Colonic mucosa (tissue), 4 donors: Measurements from ENCODE around the gene SLC36A3. TPM values are rescaled to one million over a fixed set of nuclear protein-coding genes. Genes with fewer than 3 reads are reported as not detected.

Source experiments
- DNase-seq: peaks from one replicate; pipeline ENCODE4 v3.0.0-alpha.2; 2020
- H3K27ac ChIP-seq: fragments of 200-600 bp; one replicate; pipeline ENCODE4 v1.8.0; 2021
- H3K27me3 ChIP-seq: fragments of 200-600 bp; one replicate; pipeline ENCODE4 v1.8.0; 2021
- H3K36me3 ChIP-seq: fragments of 200-600 bp; one replicate; pipeline ENCODE4 v1.8.0; 2021
- H3K4me1 ChIP-seq: fragments of 200-600 bp; one replicate; pipeline ENCODE4 v1.8.0; 2021; ENCODE audit warnings: mild to moderate bottlenecking
- H3K4me3 ChIP-seq: fragments of 200-600 bp; one replicate; pipeline ENCODE4 v1.8.0; 2021
- H3K9ac ChIP-seq, 2 donors: one replicate each; pipeline ENCODE4 v1.7.0; 2013; ENCODE audit warnings: control low read depth in 2 of 2, low read depth in 2 of 2, low read length in 2 of 2
- H3K9me3 ChIP-seq: fragments of 200-600 bp; one replicate; pipeline ENCODE4 v1.8.0; 2021
- intact Hi-C: fragments of 100-400 bp; cut with DNase I; formaldehyde crosslinking; loops from one replicate; pipeline ENCODE4 v1.14.1; 2022
- total RNA-seq, 2 donors: library from RNA; stranded (reverse); fragmentation: NEBNext Ultra II Directional in 1 of 2; extraction: Animal tissue kit (Norgen Biotek cat#: 25700) in 1 of 2; gene quantifications; one replicate each; pipeline ENCODE4 v1.2.1, GENCODE V29; 2021
- TF ChIP-seq, protein P1 (sequence below): fragments of 200-600 bp; IDR thresholded peaks from one replicate; pipeline ENCODE4 v1.8.0; 2022; ENCODE audit warnings: antibody characterized with exemption, mild to moderate bottlenecking
- donor health status: healthy.
- donor health status: DM: no; HTN: no; CAD: no.
- donor health status: DM: no; HTN: no; CAD: no.

Gene SLC36A3
- total RNA-seq, 2 donors from 2014 or later = not detected

DNA sequence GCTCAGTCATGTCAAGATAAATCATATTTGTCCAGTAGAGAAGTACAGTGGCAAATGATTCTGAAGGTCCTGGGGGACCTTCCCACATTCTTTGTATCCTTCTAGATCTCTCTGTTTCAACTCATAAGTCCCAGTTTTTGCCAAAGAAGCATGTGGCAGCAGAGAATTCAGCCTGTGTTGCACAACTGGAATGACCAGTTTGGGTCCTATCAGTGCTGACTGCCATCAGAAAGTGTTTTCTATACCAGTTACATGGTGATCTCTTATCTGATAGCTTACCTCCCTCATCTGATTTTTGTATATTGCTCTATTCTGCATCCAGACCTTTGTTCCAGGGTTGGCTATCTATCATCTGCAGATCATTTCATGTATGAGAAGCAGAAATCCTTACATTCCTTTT is 28.9 kb downstream of the SLC36A3 start:
- no peak for DNase-seq
- Histone ChIP-seq H3K36me3 (no peaks in the 10 kb centered on the region), H3K27ac (no peak overlapping the region), H3K27me3 (no peaks in the 10 kb centered on the region), H3K9me3 (no peaks in the 10 kb centered on the region), H3K4me1 (no peaks in the 10 kb centered on the region), H3K9ac (no peak overlapping the region), H3K4me3 (no peak overlapping the region)
- TF ChIP-seq, protein P1, sequence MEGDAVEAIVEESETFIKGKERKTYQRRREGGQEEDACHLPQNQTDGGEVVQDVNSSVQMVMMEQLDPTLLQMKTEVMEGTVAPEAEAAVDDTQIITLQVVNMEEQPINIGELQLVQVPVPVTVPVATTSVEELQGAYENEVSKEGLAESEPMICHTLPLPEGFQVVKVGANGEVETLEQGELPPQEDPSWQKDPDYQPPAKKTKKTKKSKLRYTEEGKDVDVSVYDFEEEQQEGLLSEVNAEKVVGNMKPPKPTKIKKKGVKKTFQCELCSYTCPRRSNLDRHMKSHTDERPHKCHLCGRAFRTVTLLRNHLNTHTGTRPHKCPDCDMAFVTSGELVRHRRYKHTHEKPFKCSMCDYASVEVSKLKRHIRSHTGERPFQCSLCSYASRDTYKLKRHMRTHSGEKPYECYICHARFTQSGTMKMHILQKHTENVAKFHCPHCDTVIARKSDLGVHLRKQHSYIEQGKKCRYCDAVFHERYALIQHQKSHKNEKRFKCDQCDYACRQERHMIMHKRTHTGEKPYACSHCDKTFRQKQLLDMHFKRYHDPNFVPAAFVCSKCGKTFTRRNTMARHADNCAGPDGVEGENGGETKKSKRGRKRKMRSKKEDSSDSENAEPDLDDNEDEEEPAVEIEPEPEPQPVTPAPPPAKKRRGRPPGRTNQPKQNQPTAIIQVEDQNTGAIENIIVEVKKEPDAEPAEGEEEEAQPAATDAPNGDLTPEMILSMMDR = no peak
- intact Hi-C loops = no loop called here

DNA sequence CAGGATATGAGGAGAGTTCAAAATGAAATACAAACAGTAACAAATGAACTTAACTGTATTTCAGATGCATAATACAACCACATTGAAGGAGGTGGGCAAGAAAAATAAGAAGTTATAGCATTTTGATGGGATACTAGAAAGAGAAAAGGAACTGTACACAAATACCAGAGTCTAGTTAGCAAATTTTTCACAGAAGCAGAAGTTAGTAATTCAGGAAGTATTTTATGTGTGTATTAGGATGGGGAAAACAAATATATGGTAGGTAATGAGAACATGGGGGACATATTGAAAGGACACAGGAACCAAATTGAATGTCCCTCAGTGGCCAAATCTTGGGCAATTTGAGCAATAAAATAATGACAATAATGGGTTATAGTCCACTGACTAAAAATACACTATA is 32.2 kb downstream of the SLC36A3 start:
- H3K9me3 ChIP-seq = no peaks in the 10 kb centered on the region
- intact Hi-C loops = no loop called here
- H3K27me3 ChIP-seq = no peaks in the 10 kb centered on the region
- TF ChIP-seq, protein P1 = no peak
- no peak overlapping the region for H3K27ac ChIP-seq
- no peak overlapping the region for H3K4me3 ChIP-seq
- no peak for DNase-seq
- no peak overlapping the region for H3K9ac ChIP-seq
- no peaks in the 10 kb centered on the region for H3K36me3 ChIP-seq
- no peaks in the 10 kb centered on the region for H3K4me1 ChIP-seq

DNA sequence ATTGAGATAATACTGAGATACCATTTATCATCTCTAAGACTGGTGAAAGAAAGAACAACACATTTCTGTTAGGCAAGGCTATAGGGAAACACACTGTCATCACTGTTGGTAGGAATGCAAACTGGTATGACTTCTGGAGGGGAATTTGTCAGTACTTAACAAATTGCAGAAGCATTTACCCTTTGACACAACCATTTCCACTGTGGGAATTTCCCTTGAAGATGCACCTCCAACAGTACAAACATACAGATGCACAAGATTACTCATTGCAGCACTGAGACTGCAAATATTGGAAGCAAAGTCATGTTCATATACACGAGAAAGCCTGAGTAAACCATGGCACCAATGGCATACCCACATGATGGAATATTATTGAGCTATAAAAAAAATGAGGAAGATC is 33.0 kb downstream of the SLC36A3 start:
- H3K36me3 ChIP-seq = no peaks in the 10 kb centered on the region
- no peak for DNase-seq
- H3K9me3 ChIP-seq = no peaks in the 10 kb centered on the region
- TF ChIP-seq, protein P1 = no peak
- H3K4me3 ChIP-seq = no peak overlapping the region
- no peak overlapping the region for H3K27ac ChIP-seq
- intact Hi-C loops = no loop called here
- no peak overlapping the region for H3K9ac ChIP-seq
- no peaks in the 10 kb centered on the region for H3K4me1 ChIP-seq
- H3K27me3 ChIP-seq = no peaks in the 10 kb centered on the region

DNA sequence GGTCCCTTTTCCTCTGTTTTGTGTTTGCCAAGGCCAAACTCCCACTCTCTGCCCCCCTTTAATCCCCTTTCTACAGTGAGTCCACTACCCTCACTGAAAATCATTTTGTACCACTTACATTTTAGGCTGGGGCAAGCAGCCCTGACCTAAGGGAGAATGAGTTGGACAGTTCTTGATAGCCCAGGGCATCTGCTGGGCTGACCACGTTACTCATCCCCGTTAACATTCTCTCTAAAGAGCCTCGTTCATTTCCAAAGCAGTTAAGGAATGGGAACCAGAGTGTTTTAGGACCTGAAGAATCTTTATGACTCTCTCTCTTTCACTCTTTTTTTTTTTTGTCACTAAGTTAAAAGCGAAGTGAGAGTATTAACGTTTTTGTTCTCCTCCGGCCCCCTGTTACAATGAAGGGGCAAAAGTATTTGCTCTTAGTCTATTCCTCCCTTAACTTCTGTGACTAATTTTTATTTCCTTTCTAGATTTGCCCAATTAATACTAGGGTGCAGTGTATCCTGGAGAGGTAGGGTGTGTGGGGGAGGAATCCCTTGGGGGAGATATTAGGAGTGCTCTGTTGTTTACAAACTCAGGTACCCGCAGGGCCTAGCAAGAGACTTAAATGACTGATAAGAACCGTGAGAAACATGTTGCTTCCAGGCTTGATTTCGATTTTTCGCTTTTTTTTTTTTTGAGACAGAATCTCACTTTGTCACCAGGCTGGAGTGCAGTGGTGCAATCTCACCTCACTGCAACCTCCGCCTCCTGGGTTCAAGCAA is 35.9 kb downstream of the SLC36A3 start:
- intact Hi-C loops = no loop called here
- H3K4me3 ChIP-seq = no peak overlapping the region
- no peak for DNase-seq
- peaks cover 6% of the 10 kb centered on the region for H3K4me1 ChIP-seq
- no peak overlapping the region for H3K9ac ChIP-seq
- H3K9me3 ChIP-seq = no peaks in the 10 kb centered on the region
- no peaks in the 10 kb centered on the region for H3K36me3 ChIP-seq
- H3K27me3 ChIP-seq = no peaks in the 10 kb centered on the region
- TF ChIP-seq, protein P1 = no peak
- H3K27ac ChIP-seq = no peak overlapping the region

DNA sequence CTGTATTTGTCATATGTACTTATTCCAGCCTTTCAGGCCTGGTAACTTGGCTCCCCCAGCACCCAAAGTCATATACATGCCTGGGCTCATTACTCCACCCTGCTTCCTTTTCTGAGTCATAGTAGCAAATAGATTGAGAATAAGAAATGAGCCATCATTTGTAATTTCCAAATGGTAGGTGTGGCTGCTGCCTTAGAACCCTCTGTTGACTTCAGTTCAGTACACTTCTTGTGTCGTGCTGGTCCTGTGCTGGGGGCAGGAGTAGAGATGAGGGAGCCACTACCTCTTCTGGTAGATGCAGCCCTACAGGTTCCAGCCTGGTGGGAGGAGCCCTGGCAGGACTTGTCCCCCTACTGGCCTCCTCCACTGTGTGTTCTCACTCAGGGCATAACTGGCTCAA is 39.5 kb downstream of the SLC36A3 start:
- Histone ChIP-seq H3K4me1 (peaks cover 6% of the 10 kb centered on the region), H3K36me3 (no peaks in the 10 kb centered on the region), H3K27ac (no peak overlapping the region), H3K9ac (no peak overlapping the region), H3K27me3 (no peaks in the 10 kb centered on the region), H3K4me3 (no peak overlapping the region), H3K9me3 (no peaks in the 10 kb centered on the region)
- TF ChIP-seq, protein P1 = no peak
- no peak for DNase-seq
- intact Hi-C loops = no loop called here
